Stimulated activated CD8-positive, alpha-beta memory T cell treated with anti-CD3 and anti-CD28 coated beads, Interleukin-15, amount 100 ng/mL, for 48 hours (primary cell): ENCODE data around the gene SOD2.
"Not testable (repeated sequence)": the region's sequence is repeated elsewhere in the genome, so short reads cannot be mapped to it uniquely, and the experiment has no call there.

Experiments
- DNase-seq, 2 donors: peaks; one replicate each; pipeline ENCODE4 v3.0.0-alpha.2; 2020; ENCODE audit warnings: low read depth in 2 of 2

Gene SOD2

DNA sequence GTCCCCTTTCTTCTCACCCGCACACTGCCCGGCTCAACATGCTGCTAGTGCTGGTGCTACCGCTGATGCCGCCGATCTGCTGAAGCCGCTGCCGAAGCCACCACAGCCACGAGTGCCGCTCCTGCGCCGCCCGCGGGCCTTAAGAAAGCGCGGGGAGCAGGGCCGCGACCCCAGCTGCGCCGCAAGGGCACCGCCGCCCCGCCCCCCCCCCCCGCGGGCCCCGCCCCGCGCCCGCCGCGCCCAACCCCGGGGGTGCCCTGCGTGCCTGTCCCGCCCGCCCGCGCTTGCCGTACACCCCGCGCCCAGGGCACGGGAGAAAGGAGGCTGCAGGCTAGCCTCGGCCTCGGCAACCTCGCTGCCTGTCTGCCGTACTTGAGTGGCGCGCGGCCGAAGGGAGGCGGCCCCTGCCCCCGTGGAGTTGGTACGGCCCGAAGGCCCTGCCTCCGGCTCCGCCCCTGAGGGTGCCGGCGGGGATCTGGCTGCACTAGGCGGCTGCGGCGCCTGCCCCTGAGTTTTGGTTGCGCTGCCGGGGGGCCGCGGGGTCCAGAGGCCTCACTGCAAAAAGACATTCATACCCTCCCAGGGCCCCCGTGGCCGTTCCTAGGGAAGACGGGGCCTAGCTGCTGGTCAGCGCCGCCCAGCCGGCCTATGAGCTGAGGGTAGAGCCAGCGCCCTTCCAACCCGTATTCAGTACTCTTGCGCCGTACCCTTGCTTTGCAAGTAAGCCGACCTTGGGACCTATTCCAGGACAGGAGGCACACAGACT lies at the start of gene SOD2:
TSS of gene SOD2 (minus strand) at position 114 of the 766 bp plus-strand sequence. CDS start at position 40, 74 bp downstream.
- peak; percentile 72 to 74 for DNase-seq

GRCh38 chr6:159742165-159742564 lies 49.1 kb upstream of the SOD2 start:
- no peak for DNase-seq

- DNase-seq = no peak
Measured at GRCh38 chr6:159739341-159739740, 46.3 kb upstream of the SOD2 start.

DNA sequence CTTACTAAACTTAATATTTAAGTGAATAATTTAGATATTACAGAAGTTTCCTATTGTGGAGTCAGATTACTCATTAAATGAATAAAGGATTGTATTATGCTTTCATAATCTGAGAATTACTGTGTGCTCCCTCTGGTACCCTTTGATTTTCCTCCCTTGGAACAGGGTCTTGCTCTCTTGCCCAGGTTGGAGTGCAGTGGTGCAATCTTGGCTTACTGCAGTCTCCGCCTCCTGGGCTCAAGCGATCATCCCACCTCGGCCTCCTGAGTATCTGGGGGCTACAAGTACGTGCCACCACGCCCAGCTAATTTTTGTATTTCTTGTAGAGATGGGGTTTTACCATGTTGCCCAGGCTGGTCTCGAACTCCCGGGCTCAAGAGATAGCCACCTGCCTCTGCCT lies 43.9 kb upstream of the SOD2 start:
- DNase-seq = no peak

GRCh38 chr6:159733395-159733794 lies 40.4 kb upstream of the SOD2 start:
- DNase-seq = not testable (repeated sequence)

DNA sequence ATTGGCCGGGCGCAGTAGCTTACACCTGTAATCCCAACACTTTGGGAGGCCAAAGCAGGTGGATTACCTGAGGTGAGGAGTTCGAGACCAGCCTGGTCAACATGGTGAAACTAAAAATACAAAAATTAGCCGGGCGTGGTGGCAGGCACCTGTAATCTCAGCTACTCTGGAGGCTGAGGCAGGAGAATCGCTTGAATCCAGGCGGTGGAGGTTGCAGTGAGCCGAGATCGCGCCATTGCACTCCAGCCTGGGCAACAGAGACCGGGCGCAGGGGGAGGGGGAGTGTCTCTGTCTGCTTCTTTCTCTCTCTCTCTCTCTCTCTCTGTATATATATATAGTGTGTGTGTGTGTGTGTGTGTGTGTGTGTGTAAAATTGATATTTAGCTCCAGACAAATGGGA lies 39.5 kb upstream of the SOD2 start:
- DNase-seq = not testable (repeated sequence)

GRCh38 chr6:159730332-159730676 lies 37.3 kb upstream of the SOD2 start:
- DNase-seq = no peak

- DNase-seq = no peak
Measured at GRCh38 chr6:159729598-159730331, 36.7 kb upstream of the SOD2 start.

DNA sequence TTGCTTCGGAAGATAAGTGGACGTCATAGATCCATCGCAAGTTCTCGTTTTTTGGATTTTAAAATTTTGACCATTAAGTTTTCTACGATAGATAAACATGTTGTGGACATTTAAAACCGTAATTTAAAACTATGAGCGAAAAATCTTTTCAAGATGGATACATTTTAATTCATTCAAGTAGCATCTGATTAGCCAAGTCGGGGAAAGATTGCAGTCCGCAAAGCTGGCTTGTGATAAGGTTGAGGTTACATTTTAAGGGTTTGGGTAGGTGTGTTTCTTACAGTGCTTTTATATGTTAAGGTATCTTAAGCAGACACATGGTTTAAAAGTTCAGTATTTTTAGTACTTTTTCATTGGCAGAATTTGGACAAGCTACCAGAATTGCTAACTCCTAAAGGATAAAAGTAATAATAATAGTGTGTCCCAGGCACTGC lies 35.5 kb upstream of the SOD2 start:
- no peak for DNase-seq

DNA sequence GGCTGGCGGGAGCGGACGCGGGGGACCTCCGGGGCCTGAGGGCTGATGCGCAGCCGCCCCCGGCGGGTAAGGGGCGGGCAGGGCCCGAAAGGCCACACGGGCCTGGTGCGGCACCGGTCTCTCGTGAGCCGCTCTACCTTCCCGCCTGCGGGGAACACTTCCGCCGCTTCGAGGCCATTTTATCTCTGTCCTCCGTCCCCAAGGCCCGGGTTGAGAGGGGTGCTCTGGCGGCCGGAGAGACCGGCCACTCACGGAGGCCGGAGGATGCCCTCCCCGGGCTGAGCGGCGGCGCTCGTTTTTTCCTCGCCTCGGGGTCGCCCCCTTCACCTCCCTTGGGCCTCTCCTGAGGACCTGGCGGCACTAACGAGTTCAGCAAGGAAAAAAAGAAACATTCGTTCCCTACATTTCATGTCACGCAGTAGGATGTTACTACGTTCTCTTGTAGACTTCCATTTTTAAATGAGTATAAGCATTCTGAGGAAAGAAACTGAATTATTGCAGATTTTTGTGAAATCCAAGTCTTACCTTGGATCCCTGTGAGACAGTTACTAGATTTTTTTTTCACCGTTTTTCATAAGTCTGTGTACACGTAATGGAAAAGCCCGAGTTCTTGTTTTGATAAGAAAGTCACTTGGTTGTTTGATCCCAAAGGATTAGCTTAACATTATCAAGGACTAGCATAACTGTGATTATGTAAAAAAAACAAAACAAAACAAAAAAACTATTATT lies 34.8 kb upstream of the SOD2 start:
- peak in 1 of 2 donors; percentile 38 for DNase-seq

DNA sequence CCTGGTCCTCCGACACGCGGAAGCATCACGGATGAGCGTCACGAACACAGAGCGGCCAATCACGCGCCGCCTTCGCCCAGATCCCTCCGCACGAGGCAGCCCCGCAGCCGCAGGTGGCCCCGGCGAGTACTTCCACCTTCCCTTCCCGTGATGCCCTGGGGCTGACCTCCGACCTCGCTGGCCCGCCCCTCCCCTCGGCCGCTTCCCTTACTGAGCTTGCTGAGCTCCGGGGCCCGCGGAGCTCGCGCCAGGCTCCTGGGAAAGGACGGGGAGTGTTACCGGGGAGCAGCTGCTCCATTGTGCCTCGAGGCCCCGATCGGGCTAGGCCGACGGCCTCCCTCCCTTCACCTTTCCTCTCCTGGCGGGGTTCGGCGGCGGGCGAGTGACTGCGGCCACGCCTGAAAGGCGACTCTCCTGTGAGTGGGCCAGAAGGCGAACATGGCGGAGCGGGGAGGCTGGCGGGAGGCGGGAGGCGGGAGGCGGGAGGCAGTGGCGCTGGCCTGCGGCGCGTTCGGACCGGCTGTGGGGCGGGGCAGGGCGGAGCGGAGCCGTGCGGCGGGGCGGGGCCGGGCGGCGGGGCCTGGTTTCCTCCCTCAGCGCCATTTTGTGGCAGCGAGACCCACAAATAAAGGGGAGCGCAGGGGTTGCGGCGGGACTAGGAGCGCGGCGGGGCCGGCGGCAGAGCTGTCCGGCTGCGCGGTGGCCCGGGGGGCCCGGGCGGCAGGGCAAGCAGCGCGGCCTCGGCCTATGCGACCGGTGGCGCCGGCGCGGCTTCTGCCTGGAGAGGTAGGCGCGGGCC lies 34.1 kb upstream of the SOD2 start, which contains the start of gene WTAP:
TSS of gene WTAP (plus strand) at position 589 of the 799 bp plus-strand sequence. CDS start 8,760 bp downstream, outside the sequence.
- DNase-seq = peak; percentile 94 to 95

DNA sequence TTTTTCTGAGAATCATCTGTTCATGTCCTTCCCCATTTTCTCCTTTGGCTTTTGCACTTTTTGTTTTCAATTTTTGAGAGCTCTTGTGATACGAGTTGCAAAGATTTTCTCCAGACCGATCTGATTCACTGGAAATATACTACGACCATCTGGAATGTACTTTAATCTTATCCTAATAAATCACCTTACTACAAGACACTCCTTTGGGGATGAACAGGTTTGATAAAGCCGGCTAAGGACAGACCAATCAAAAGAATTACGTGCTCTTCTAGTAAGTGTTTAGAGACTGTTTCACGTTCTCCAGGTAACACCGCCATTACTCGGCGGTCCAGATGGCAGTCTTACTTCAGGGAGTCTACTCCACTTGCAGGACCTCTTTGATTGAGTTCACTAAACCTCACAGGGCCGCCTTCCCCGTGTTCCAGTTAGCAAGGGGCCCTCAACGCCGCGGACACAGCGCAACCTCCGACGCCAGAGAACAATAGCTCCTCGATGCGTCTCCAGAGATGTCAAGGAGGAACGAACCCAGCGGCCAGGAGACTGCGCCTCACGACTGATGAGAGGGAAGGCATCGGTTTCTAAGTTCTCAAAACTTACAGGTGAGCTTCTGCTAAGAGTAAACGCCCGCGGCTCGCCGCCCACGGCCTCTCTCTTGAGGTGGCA lies 33.3 kb upstream of the SOD2 start:
- no peak for DNase-seq

DNA sequence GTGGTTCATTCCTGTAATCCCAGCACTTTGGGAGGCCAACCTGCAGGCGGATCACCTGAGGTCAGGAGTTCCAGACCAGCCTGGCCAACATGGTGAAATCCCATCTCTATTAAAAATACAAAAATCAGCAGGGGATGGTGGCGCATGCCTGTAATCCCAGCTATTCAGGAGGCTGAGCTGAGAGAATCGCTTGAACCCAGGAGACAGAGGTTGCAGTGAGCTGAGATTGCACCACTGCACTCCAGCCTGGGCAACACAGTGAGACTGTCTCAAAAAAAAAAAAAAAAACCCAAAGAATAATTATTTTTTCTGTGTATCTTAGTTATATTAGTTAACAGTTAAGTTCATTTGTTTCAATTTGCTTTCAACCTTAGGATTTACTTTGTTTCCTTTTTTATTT lies 32.2 kb upstream of the SOD2 start:
- DNase-seq = not testable (repeated sequence)

GRCh38 chr6:159724778-159725177 lies 31.7 kb upstream of the SOD2 start:
- no peak for DNase-seq

DNA sequence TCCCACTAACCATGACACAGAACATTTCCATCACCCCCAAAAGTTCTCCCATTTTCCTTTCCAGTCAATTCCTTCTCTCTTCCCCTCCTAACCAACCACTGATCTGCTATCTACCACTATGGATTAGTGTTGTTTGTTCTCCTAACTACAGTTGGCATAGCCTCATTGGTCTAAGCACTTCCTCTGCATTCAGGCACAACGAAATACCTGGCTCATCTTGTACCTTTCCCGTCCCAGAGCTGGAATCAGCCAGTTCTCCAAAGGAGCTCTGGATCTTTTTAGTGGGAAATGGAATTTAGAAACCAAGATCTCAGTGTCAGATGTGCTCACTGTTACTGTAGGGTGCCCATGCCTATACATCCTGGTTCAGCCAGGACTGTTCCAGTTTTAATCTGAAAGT lies 30.2 kb upstream of the SOD2 start:
- DNase-seq = no peak

GRCh38 chr6:159722655-159723054 lies 29.6 kb upstream of the SOD2 start:
- DNase-seq = no peak

GRCh38 chr6:159721981-159722380 lies 28.9 kb upstream of the SOD2 start:
- DNase-seq = not testable (repeated sequence)

DNA sequence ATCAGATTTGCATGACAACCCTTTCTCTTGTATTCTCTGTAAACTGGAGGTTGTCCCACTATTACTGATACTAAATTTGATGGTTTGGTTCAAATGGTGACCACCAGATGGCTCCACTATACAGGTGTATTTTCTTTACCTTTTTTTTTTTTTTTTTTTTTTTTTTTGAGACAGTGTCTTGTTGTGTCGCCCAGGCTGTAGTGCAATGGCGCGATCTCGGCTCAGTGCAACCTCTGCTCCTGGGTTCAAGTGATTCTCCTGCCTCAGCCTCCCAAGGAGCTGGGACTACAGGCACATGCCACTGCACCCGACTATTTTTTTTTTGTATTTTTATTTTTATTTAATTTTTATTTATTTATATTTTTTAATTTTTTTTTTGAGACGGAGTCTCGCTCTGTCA lies 27.7 kb upstream of the SOD2 start:
- DNase-seq = no peak

- DNase-seq = no peak
Measured at GRCh38 chr6:159719287-159719686, 26.2 kb upstream of the SOD2 start.

DNA sequence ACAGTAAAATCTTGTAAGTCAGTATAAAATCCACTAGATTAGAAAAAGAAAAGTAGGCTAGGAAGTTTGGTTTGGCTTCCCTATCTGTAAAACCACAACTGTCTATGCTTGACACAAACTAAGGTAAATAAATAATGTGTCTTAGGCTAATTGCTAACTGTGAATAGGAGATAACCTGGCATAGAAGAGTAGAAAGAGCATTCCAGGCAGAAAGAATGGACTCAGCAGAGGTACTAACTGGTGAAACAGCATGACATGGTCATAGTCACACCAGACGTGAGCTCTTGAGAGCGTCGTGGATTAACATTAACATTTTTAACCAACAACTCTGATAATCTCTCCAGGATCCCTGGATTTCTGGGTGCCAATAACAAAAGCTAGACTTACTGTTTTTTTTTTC lies 25.6 kb upstream of the SOD2 start:
- no peak for DNase-seq
